Upper lobe of right lung (tissue), 1 donor: ENCODE results near the gene CLSTN2. TPM values are rescaled to one million over a fixed set of nuclear protein-coding genes. Genes with fewer than 3 reads are reported as not detected.

Experiments used
- ATAC-seq: fragments of 200-7000 bp; cut with Tn5 transposase; one replicate; pipeline ENCODE4 v1.9.1; 2020; ENCODE audit warnings: mild to moderate bottlenecking, moderate library complexity
- DNase-seq: peaks from one replicate; pipeline ENCODE4 v3.0.0-alpha.2; 2020
- H3K27ac ChIP-seq: fragments of 200-600 bp; one replicate; pipeline ENCODE4 v1.8.0; 2022
- H3K27me3 ChIP-seq: fragments of 200-600 bp; one replicate; pipeline ENCODE4 v1.8.0; 2022; ENCODE audit warnings: mild to moderate bottlenecking
- H3K36me3 ChIP-seq: fragments of 200-600 bp; one replicate; pipeline ENCODE4 v1.8.0; 2022
- H3K4me1 ChIP-seq: fragments of 200-600 bp; one replicate; pipeline ENCODE4 v1.8.0; 2022
- H3K4me3 ChIP-seq: fragments of 200-600 bp; one replicate; pipeline ENCODE4 v1.8.0; 2022; ENCODE audit warnings: mild to moderate bottlenecking
- H3K9me3 ChIP-seq: fragments of 200-600 bp; one replicate; pipeline ENCODE4 v1.8.0; 2022
- intact Hi-C: fragments of 100-400 bp; cut with DNase I; formaldehyde crosslinking; loops from one replicate; pipeline ENCODE4 v1.11.0; 2022
- total RNA-seq: library from RNA; stranded (reverse); fragmentation: NEBNext Ultra II Directional; extraction: Animal tissue kit (Norgen Biotek cat#: 25700); gene quantifications from one replicate; pipeline ENCODE4 v1.2.1, GENCODE V29; 2021
- TF ChIP-seq, protein P1 (sequence below): fragments of 200-600 bp; IDR thresholded peaks from one replicate; pipeline ENCODE4 v1.8.0; 2022; ENCODE audit warnings: antibody characterized with exemption
- donor health status: DM: no; HTN: yes; CAD: no; lungs with severe emphysema.

The CLSTN2 gene
- total RNA-seq, 1 donor from 2014 or later: 3.0 TPM

GRCh38 chr3:140341817-140342403 is 406.9 kb downstream of the CLSTN2 start:
- TF ChIP-seq, protein P1, sequence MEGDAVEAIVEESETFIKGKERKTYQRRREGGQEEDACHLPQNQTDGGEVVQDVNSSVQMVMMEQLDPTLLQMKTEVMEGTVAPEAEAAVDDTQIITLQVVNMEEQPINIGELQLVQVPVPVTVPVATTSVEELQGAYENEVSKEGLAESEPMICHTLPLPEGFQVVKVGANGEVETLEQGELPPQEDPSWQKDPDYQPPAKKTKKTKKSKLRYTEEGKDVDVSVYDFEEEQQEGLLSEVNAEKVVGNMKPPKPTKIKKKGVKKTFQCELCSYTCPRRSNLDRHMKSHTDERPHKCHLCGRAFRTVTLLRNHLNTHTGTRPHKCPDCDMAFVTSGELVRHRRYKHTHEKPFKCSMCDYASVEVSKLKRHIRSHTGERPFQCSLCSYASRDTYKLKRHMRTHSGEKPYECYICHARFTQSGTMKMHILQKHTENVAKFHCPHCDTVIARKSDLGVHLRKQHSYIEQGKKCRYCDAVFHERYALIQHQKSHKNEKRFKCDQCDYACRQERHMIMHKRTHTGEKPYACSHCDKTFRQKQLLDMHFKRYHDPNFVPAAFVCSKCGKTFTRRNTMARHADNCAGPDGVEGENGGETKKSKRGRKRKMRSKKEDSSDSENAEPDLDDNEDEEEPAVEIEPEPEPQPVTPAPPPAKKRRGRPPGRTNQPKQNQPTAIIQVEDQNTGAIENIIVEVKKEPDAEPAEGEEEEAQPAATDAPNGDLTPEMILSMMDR: no peak
- no peak for ATAC-seq
- intact Hi-C loops: no loop called here

DNA sequence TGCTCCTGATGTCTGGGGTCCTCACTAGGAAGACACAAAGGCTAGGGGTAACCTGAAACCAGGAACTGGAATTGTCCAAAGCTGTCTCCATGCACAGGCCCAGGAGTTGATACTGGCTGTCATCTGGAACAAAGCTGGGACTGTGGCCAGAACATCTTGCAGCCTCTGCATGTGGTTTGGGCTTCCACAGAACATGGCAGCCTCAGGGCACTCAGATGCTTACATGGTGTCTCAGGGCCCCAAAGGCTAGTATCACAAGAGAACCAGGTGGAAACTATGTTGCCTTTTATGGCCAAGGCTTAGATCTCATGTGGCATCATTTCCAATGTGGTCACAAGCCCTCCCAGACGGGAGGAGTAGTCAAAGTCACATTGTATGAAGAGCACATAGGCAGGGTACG is 407.7 kb downstream of the CLSTN2 start:
- TF ChIP-seq, protein P1: no peak
- no peaks in the 10 kb centered on the region for H3K4me1 ChIP-seq
- ATAC-seq (no peak), DNase-seq (no peak)
- H3K4me3 ChIP-seq: no peak overlapping the region
- intact Hi-C loops: no loop called here
- no peaks in the 10 kb centered on the region for H3K27me3 ChIP-seq
- H3K9me3 ChIP-seq: no peaks in the 10 kb centered on the region
- no peaks in the 10 kb centered on the region for H3K36me3 ChIP-seq
- H3K27ac ChIP-seq: no peak overlapping the region

More at GRCh38 chr3:140341817-140342403, 406.9 kb downstream of the CLSTN2 start:
- Histone ChIP-seq H3K27me3 (no peaks in the 10 kb centered on the region), H3K9me3 (no peaks in the 10 kb centered on the region), H3K4me3 (no peak overlapping the region), H3K27ac (no peak overlapping the region), H3K36me3 (no peaks in the 10 kb centered on the region), H3K4me1 (no peaks in the 10 kb centered on the region)
- DNase-seq: no peak

GRCh38 chr3:140343211-140344081 is 408.5 kb downstream of the CLSTN2 start:
- H3K27ac ChIP-seq: no peak overlapping the region
- no peaks in the 10 kb centered on the region for H3K36me3 ChIP-seq
- no peaks in the 10 kb centered on the region for H3K9me3 ChIP-seq
- H3K4me1 ChIP-seq: no peaks in the 10 kb centered on the region
- H3K4me3 ChIP-seq: no peak overlapping the region
- TF ChIP-seq, protein P1: no peak
- no peaks in the 10 kb centered on the region for H3K27me3 ChIP-seq
- no peak for DNase-seq
- intact Hi-C loops: no loop called here
- ATAC-seq: no peak

DNA sequence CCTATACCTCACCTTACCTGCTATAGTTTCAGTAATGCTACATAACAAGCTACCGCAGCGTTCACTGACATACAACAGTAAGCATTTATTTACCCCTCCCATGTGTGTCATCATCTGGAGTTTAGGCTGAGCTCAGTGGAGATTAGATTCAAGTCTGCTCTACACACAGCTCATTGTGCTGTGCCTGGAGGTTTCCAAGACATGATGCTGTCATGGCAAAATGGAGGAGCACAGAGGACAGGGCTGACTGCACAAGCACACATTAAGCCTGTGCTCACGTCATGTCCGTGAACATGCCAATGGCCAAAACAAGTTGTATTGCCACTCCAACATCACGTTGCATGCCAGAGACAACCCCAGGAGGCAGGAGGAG is 409.1 kb downstream of the CLSTN2 start:
- TF ChIP-seq, protein P1: no peak
- intact Hi-C loops: no loop called here
- H3K27me3 ChIP-seq: no peaks in the 10 kb centered on the region

DNA sequence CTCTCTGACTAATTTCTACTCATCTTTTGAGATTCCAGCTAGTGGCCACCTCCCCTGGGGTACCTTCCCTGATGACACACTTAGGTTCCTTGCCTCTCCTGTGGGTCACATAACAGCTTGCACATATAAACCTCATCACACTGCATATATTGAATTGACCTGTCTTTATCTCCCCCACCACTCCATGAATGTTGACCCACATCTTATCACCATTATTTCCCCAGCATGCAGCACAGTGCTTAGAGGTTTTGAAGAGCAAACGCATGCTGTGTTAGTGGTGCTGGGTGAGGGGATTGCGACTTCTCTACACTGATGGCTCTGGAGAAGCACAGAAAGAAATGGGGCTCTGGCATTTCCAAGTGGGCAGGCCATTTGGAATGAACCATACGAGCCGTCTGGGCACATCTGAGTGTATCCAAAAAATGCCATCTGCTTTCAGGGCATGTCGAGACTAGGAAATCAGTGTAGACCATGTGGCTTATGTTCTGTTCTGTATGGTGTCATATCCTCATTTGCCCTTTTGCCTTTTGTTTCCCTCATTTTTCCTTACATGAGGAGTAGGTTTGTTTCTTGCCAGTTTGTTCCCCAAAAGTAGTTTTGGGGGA is 409.7 kb downstream of the CLSTN2 start:
- H3K4me1 ChIP-seq: no peaks in the 10 kb centered on the region
- H3K9me3 ChIP-seq: no peaks in the 10 kb centered on the region
- no peak overlapping the region for H3K27ac ChIP-seq
- intact Hi-C loops: no loop called here
- H3K36me3 ChIP-seq: no peaks in the 10 kb centered on the region
- H3K4me3 ChIP-seq: no peak overlapping the region
- no peak for ATAC-seq
- TF ChIP-seq, protein P1: no peak
- no peaks in the 10 kb centered on the region for H3K27me3 ChIP-seq
- no peak for DNase-seq

More for the DNA sequence above, 409.1 kb downstream of the CLSTN2 start:
- no peaks in the 10 kb centered on the region for H3K36me3 ChIP-seq
- no peak overlapping the region for H3K27ac ChIP-seq
- no peak for ATAC-seq
- no peaks in the 10 kb centered on the region for H3K4me1 ChIP-seq
- no peaks in the 10 kb centered on the region for H3K9me3 ChIP-seq
- DNase-seq: no peak
- no peak overlapping the region for H3K4me3 ChIP-seq
